Raji (cell line): ENCODE data around the gene FGF1.

Source experiments
- POLR2A ChIP-seq: IDR thresholded peaks from 2 replicates; pipeline ENCODE4 v1.6.1; 2011; ENCODE audit warnings: low read depth, low read length, control low read depth; ENCODE audit not compliant: insufficient read depth

FGF1 gene

DNA sequence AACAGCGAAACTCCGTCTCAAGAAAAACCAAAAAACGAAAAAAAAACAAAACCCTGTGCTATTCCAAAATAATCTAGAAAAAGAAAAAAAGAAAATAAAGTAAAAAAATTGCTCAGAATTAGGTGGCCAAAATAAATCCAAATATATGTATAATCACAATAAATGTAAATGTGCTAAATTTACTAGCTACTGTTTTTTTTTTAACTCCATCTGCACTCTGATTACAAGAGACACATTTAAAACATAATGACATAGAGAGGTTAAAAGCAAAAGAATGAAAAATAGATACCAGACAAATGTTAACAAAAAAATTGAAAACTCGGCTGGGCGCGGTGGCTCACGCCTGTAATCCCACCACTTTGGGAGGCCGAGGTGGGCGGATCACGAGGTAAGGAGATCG, 66.1 kb downstream of the FGF1 start:
- no peak for TF ChIP-seq POLR2A

DNA sequence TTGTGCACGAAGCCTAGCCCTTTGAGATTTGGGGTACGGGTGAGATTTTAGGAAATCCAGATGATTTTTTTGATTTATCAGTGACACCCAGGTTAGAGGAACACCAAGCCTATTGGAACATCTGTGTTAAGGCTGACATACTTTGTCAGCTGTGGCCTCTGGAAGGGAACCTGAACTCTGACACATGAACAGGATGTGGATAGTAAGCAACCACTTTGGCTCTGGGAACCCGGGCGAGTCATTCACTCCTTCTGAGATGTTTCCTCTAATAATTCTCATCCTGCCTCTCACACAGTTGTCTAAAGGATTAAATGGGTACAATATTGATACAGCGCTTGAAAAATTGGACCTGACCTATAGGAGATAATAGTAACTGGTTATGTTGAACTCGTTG, 67.8 kb downstream of the FGF1 start:
- no peak for TF ChIP-seq POLR2A

- TF ChIP-seq POLR2A, result no peak
These were observed 68.3 kb downstream of the FGF1 start for GRCh38 chr5:142617416-142618129.

DNA sequence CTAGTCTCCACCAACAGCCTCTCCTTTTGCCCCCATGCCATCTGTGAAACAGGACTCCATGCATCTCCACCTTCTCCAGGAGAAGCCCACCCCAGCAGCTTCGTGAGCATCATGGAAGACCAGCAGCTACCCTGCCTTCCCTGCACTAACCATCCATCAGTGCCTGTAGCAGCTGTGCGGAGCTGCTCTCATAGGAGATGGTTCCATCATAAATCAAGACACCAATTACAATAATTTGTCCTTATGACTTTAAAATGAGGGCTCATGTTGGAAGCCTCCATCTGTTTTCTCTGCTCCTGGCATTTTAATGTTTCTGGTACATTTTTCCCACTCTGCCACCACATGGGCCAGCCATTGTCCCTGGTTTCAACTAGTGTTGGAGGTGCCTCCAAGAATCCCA, 69.9 kb downstream of the FGF1 start:
- no peak for TF ChIP-seq POLR2A

DNA sequence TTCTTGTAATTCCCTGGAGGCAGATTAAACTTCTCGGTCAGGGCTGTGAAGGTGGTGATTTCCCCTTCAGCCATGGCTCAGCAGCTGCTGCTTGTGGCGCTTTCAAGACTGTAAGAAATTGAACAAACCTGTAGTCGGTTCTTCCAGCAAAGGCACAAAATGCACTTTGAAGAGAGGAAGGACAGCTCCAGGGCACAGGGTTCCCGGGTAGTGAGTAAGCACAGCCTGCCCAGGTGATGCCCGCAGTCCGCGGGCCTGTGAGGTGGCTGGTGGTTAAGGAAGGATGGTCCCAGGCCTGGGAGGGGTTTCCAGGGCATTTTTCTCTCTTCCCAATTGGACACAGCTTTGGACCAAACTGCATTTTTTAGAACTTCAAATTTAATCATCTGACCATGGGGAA, 71.8 kb downstream of the FGF1 start:
- no peak for TF ChIP-seq POLR2A

GRCh38 chr5:142613271-142613671, 72.6 kb downstream of the FGF1 start:
- TF ChIP-seq POLR2A, result no peak

GRCh38 chr5:142612494-142613270, 73.2 kb downstream of the FGF1 start:
- TF ChIP-seq POLR2A, result no peak

DNA sequence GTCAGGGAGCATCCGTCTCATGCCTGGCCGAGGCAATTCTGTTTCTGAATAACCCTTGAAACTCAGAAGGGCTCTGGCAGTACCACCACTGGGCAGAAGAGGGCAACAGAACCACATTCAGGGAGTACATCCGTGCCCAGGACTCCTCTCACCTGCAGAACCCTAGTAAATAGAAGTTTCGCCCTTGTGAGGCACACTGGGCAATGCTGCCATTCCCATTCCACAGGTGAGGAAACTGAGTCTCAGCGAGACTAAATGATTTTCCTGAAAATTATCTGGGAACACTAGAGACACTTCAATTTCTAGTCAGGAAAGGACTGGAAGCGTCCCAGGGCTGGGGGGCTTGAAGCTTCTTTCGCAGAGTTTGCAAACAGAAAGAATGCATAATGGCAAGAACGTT, 74.7 kb downstream of the FGF1 start:
- TF ChIP-seq POLR2A, result no peak

DNA sequence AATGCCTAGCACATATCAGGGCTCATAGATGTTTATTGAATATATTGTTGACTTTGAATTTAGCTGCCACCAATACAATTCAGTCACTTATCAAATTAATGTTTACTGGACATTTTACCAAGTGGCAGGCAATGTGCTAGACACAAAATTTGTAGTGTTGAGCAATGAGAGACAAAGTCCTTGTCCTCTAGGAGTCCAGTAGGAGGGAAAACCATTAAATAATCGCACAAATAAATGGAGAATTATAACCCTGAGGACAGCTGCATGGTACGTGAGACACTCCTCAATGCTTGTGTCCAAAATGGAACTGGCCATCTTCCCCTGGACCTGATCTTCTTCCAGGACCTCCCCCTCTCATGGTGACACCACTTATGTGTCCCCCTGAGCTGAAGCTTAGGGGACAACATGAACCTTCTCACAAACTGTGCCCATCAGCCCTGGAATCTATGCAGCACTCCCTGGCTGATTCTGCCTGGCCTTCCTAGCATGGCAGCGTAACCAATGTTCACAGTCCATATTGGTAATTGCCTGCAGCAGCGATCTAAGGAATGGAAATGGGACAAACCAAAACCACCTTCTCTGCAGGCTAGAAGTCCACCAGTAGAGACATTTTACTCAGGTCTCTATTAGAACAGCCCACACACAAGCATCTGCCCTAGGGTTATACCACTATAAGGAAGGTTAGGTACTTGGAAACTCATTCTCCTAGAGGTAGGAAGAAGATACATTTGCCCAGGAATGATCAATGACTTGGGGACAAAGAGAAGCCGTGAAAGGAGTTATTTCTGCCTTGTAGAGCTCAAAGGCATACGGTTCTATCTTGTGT, 75.5 kb downstream of the FGF1 start:
- no peak for TF ChIP-seq POLR2A

GRCh38 chr5:142609142-142609541, 76.7 kb downstream of the FGF1 start:
- TF ChIP-seq POLR2A, result no peak

DNA sequence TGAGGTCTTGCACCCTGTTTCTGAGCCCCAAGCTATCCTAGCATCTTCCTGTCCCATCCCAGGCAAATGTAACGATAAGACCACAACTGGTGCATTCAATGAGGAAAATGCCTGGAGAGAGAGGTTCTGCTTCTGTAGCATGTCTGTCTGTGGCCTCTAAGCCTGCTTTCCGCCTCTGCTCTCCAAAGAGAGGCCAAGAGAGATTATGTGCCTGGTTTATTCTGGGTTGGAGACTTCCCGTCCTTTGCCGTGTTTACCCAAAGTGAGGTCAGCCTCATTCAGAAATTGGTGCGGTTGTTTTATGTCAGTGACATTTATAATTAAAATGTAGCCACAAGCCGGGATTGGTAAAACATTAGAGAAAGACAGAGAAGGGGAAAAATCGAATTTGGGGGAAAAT, 77.8 kb downstream of the FGF1 start:
- TF ChIP-seq POLR2A, result no peak

DNA sequence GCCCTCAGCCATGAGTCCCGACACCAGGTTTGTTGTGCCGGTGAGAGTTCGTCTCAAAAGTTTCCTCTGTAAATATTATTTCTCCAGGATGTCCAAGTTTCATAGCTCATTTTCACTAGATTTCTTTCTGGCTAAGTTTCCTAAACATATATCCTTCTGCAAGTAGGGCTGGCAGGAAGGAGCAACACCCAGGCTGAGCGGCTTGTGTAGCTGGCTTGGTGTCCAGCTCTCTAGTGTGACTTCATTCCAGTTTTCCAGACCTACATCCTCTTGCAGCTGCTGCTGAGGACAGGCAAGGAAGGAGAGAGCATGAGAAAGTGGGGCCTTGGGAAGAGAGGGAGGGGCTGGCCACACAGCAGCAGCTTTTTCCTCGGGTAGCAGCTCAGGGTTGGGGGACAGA, 80.3 kb downstream of the FGF1 start:
- no peak for TF ChIP-seq POLR2A

DNA sequence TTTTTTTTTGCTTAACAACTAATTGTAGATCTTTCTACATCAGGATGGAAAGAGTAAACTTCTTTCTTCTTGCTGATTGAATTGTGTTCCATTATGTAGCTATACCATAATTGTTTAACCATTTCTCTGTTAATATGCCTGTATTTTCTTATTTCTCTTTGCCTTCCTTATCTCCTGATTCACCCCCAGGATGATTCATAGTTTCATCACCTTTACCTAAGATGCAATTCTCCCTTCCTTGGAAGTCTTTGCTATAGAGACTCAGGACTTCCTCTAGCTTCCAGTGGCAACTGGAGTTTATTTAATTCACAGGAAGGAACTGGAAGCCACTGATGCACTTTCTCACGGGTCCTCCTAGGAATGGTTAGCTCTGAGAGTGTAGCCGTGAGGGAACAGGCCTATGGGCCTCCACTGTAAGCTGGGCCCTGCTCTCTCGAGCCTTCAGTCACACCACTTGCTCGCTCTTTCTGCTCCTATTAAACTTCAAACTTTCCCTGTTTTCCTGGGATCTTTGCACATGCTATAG, 83.1 kb downstream of the FGF1 start:
- no peak for TF ChIP-seq POLR2A

GRCh38 chr5:142601432-142601831, 84.5 kb downstream of the FGF1 start:
- no peak for TF ChIP-seq POLR2A

- TF ChIP-seq POLR2A, result no peak
These were observed 85.1 kb downstream of the FGF1 start for GRCh38 chr5:142600611-142601358.

- no peak for TF ChIP-seq POLR2A
These were observed 85.8 kb downstream of the FGF1 start for GRCh38 chr5:142600092-142600491.

DNA sequence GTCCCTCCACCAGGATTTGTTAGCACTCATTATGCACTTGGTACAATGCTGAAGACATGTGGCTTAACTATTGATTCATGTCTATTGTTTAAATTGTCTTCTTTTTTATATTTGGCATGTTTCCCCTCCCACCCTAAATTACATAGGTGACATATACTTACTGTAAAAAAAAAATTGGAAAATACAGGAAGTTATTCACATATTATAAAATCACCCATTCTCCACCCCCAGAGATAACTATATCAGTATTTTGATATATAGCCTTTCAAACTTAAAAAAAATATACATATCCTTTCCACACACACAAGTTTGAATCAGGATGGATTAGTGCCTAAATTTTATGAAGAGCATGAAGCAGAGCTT, 87.6 kb downstream of the FGF1 start:
- TF ChIP-seq POLR2A, result no peak
